Activated T-helper 9 cell treated with anti-CD3 and anti-CD28 coated beads, Interleukin-2, amount 50 U/mL, for 16 hours (primary cell): ENCODE results near the gene MYOM1.

Source experiments
- DNase-seq: peaks from one replicate; pipeline ENCODE4 v3.0.0-alpha.2; 2020; ENCODE audit warnings: low read depth

Gene MYOM1

DNA sequence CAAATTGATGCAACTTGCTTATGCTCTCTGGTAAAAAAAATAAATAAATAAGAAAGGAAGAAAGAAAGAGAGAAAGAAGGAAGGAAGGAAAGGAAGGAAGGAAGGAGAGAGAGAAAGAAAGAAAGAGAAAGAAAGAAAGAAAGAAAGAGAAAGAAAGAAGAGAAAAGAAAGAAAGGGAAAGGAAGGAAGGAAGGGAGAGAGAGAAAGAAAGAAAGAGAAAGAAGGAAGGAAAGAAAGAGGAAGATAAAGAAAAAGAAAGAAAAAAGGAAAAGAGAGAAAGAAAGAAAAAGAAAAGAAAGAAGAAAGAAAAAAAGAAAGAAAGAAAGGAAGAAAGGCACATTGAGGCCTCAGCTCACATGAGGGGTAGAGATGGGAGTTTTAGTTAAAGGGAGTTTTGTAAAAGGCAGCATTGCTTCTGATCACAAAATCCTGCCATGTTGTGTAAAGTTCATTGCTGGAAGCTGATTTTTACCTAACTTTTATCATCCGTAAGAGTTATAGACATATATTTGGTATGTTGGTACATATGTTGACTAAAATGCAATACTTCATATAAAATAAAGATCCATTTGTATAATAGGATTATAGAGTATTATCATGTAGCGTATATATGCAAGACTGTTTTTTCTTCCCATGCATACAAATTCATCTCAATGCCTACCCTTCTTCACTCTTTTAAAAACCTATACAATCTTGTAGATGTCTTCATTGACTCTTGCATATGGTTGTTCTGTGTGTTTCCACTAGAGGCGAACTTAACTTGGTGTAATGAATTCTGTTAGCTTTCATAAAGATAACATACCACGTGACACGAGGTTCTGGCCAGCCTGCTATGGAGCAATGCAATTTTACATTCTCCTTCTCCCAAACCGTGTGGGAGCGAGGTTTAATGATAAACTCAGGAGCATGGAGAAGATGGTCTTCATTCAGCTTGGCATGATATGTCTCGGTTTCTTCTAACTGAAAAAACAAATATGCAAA lies 32.8 kb downstream of the MYOM1 start:
- DNase-seq, result no peak

DNA sequence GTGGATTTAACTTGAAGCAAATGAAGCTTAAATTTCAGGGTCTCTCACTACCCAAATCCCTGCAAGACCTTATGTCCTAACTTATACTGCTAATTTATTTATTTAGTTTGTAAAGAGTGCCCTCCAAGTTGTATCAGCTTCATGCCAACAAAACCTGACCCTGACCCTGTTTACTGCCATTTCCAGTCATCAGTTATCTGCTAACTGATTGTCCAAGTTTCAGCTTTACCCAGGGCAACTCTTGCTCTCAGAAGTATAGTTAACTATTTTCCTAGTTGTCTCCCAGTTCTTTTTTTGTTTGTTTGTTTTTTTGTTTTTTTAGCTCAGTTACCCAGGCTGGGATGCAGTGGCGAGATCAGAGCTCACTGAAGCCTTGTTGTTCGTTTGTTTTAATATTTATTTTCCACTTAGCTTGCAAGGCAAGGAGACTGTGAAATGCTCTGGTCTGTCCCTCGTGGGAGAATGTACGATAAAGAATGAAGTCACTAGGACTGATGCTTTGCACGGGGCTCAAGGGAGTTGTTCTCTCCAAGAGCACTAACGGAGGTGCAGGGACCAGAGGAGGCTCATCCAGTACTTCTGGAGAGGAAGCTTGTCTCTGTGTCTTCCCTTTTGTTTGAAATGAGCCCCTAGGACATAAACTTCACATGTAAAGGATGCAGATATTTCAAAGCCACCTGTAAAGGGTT lies 35.3 kb downstream of the MYOM1 start:
- DNase-seq, result no peak

GRCh38 chr18:3183103-3183717 lies 36.6 kb downstream of the MYOM1 start:
- no peak for DNase-seq

DNA sequence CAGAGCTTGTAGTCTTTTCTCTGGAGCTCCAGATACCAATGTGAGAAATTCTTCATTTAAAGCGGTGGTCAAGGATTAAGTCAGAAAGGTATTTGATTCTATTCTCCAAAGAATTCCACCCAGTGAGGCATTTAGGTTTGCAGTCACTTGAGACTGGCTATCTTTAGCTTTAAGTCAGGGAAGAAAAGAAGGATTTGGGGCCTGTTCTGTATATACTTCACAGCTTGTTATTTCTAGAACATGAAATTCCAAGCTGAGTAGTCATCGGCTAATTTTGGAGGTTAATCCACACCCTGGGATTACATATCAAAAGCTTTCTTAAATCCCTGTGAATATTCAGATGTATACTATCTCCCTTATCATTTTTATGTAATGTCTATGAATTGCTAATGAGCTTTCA lies 39.4 kb downstream of the MYOM1 start:
- no peak for DNase-seq

DNA sequence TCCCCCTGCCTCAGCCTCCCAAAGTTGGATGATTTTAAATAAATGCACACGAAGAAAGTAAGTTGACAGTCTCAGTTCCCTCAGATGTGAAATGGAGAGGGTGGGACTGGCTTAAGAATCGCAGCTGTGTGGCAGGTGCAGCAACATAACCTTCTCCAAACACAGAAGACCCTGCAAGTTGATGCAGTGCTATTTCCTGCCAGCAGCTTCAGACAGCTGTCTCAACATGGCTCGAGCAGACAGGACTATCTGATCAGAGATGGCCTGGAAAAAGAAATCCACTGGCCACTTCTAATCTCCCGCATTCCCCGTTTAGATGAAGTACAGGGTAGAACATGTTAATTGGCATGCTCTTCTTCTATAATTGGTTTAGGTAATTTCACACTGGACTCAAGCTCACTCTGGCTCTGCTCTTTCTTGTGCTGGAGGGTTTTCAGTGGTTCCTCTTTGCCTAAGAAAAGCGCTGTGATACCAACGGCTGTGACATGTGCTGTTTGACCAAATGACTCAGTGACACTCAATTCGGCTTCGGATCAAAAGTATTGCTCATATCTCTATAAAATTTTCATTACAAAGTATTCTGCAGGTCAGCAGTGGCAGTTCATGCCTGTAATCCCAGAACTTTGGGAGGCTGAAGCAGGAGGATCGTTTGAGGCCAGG lies 40.2 kb downstream of the MYOM1 start:
- DNase-seq, result no peak

- no peak for DNase-seq
Measured at GRCh38 chr18:3177902-3178687, 41.7 kb downstream of the MYOM1 start.

DNA sequence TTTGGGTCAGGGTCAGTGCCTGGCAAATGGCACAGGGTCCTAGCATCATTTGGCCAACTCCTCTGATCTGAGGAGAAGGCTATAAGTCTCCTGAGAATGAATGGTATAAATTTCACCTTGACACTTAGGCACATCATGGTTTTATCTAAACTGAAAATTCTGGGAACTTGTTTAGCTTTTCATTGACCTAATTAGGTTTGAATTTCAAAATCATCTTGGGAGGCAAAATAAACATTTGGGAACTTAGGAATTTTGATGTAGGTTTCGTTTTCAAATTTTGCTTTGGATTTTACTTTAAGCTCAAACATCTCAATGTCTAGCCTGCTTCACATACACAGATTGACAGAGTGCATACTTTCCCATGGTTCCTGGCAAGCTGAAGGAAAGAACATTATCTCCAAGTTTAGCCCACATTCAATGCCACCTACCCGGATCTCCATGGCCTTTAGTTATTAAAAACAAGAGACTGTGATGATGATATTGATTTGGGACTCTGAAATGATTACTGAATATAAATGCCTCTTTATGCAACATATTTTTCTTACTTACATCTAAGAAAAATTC lies 44.5 kb downstream of the MYOM1 start:
- DNase-seq, result no peak

- DNase-seq, result no peak
Measured at GRCh38 chr18:3172097-3172496, 47.7 kb downstream of the MYOM1 start.

- no peak for DNase-seq
Measured at GRCh38 chr18:3171631-3172030, 48.1 kb downstream of the MYOM1 start.

GRCh38 chr18:3170441-3171161 lies 49.2 kb downstream of the MYOM1 start:
- DNase-seq, result no peak

DNA sequence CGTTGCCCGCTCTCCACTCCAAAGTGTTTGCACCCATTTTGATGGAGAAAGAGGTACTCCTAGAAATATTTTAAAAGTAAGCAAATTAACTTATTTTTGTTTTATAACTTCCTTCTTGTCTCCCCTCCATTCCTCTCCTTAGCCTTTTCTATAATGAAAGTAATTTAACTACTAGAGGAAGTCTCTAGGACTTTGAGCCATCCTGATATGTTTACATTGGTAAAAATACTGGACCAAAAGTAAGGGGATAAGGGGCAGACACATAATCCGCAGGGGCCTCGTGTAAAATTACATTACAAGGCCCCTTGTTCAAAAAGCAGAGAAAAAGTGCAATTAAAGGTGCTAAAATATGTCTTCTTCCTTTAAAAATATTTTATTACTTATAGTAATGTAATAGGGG lies 55.4 kb downstream of the MYOM1 start:
- DNase-seq, result no peak

DNA sequence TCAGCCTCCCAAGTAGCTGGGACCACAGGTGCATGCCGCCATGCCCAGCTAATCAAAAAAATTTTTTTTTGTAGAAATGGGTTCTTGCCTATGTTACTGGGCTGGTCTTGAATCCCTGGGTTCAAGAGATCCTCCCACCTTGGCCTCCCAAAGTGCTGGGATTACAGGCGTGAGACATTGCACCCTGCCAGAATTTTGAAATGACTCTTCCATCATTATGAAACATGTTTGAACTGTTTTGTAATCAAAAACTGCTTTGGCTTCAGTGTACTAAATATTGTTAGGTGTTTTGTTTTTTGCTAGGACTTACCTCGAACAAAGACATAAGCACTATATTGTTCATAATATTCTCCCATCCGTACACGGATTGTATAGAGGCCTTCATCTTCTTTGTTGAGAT lies 55.8 kb downstream of the MYOM1 start:
- DNase-seq, result no peak

DNA sequence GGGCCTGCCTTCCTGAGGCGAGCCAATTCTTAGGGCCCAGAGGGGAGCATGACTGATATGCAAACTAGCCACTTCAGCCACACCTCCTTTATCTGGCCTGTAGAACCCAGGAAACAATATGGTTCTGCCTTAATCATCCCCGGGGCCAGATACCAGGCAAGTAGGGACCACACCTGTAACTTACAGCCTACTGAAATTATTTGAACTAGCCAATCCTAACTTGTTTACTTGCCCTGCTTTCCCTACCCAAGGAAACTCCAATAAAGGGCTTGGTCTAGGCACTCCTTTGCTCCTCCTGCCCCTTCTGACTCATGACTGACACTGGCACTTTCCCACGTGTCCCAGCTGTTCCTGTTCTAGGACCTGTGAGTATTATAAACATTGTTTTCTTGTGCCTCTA lies 57.6 kb downstream of the MYOM1 start:
- DNase-seq, result no peak

GRCh38 chr18:3159830-3160229 lies 59.9 kb downstream of the MYOM1 start:
- DNase-seq, result no peak

GRCh38 chr18:3157606-3158005 lies 62.2 kb downstream of the MYOM1 start:
- DNase-seq, result no peak

GRCh38 chr18:3157086-3157485 lies 62.7 kb downstream of the MYOM1 start:
- DNase-seq, result no peak

DNA sequence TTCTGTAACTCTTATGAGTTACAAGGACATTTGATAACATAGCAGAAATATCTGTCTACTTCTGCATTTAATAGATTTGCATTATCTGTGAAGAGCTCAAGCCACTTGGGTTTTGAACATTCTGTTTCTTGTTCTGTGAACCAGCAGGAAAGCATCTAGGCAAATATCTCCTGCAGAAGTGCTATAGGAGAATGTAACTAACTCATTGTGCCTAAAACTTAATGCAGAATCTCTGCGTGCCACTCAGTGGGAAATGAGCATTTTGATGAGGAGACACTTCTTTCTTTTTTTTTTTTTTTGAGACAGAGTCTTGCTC lies 63.5 kb downstream of the MYOM1 start:
- DNase-seq, result no peak

DNA sequence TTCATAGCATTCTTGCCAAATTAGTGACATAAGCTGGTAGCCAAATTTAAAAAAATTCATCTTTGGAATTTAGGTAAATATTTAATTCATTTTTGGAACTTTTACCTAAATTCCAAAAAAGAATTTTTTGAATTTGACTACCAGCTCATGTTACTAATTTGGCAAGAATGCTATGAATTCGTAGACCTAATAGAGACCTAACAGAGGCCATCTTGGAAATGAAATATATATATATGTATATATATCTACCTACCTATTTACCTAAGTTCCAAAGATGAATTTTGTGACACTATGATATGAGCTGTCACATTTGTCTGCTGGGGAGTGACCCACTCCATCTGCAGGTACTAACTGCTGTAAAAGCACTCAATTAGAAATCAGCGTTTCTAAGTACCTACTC lies 65.6 kb downstream of the MYOM1 start:
- DNase-seq, result no peak

- DNase-seq, result no peak
Measured at GRCh38 chr18:3153107-3153704, 66.6 kb downstream of the MYOM1 start.

GRCh38 chr18:3152294-3152693 lies 67.5 kb downstream of the MYOM1 start:
- DNase-seq, result no peak
